ENCODE data around the gene RAB17. TPM values are rescaled to one million over a fixed set of nuclear protein-coding genes. Genes with fewer than 3 reads are reported as not detected.

The RAB17 gene
- total and polyA plus RNA-seq, 2 of the 4 experiments (the other 2 are of a cell fraction): 0.41 TPM; not detected in 1

DNA sequence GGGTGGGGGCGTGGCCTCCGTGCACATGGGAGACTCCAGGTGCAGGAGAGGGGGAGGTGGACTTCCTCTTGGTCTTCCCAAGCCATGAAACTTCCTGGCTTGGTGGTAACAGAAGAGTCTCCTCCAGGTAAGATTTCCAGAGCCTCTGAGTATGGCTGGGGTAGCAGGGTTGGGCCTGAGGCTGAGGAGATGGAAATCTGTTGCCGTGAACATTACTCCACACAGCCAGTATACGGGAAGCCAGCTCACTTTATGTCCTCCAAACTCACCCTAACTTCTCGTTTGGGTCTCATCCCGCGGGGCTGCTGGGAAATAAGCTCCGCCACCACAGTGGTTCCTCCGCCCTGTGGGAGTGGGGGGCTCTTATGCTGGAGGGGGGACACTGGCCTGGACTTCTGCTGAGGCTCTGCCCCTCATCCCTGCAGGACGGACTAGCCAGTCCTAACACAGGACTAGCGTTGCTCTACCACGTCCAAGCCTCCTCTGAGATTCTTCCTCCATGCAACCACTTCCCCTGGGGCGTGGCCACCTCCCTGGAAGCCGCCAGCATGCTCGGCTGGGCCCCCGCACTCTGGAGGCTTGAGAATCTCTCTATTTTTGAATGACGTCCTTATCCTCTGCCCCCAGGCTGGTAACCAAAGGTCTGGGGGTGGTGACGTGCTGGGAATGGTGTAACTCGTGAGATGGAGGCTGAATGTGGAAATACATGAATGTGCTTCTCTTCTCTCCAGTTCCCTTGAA lies 777 bp upstream of the RAB17 start:
- no peak for DNase-seq
- H3K79me1 ChIP-seq (ENCODE audit: low read depth in 1 of 2, low read length in 2 of 2): no peaks in the 10 kb centered on the region
- TF ChIP-seq MXI1 (IDR thresholded peaks at IDR 0.05; ENCODE audit: borderline replicate concordance, low read depth, low read length) (no peak), BHLHE40 (IDR thresholded peaks at IDR 0.05; ENCODE audit: low read depth, low read length) (no peak), MAZ (IDR thresholded peaks at IDR 0.05; ENCODE audit: borderline replicate concordance, low read depth, low read length) (no peak), RAD21 (IDR thresholded peaks at IDR 0.05; ENCODE audit: low read length) (no peak), MAFK (IDR thresholded peaks at IDR 0.05; ENCODE audit: low read depth, low read length) (no peak), RFX5 (IDR thresholded peaks at IDR 0.05; ENCODE audit: low read depth, low read length) (no peak), CEBPB (IDR thresholded peaks at IDR 0.05; ENCODE audit: low read depth, low read length) (no peak), POLR2A (IDR thresholded peaks at IDR 0.05; ENCODE audit: low read depth, low read length) (no peak), CHD1 (IDR thresholded peaks at IDR 0.05; ENCODE audit: low read depth, low read length) (no peak), FOS (IDR thresholded peaks at IDR 0.05; ENCODE audit: low read depth, low read length) (no peak), NFE2L2 (IDR thresholded peaks at IDR 0.05; ENCODE audit: low read depth, low read length) (no peak)
- TF ChIP-seq, protein P1, sequence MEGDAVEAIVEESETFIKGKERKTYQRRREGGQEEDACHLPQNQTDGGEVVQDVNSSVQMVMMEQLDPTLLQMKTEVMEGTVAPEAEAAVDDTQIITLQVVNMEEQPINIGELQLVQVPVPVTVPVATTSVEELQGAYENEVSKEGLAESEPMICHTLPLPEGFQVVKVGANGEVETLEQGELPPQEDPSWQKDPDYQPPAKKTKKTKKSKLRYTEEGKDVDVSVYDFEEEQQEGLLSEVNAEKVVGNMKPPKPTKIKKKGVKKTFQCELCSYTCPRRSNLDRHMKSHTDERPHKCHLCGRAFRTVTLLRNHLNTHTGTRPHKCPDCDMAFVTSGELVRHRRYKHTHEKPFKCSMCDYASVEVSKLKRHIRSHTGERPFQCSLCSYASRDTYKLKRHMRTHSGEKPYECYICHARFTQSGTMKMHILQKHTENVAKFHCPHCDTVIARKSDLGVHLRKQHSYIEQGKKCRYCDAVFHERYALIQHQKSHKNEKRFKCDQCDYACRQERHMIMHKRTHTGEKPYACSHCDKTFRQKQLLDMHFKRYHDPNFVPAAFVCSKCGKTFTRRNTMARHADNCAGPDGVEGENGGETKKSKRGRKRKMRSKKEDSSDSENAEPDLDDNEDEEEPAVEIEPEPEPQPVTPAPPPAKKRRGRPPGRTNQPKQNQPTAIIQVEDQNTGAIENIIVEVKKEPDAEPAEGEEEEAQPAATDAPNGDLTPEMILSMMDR (conservative IDR thresholded peaks at IDR 0.05; ENCODE audit: low read depth, low read length): no peak
- TF ChIP-seq, protein P2, sequence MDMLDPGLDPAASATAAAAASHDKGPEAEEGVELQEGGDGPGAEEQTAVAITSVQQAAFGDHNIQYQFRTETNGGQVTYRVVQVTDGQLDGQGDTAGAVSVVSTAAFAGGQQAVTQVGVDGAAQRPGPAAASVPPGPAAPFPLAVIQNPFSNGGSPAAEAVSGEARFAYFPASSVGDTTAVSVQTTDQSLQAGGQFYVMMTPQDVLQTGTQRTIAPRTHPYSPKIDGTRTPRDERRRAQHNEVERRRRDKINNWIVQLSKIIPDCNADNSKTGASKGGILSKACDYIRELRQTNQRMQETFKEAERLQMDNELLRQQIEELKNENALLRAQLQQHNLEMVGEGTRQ (IDR thresholded peaks at IDR 0.05; ENCODE audit: low read depth, low read length): no peak
- TF ChIP-seq, protein P3, sequence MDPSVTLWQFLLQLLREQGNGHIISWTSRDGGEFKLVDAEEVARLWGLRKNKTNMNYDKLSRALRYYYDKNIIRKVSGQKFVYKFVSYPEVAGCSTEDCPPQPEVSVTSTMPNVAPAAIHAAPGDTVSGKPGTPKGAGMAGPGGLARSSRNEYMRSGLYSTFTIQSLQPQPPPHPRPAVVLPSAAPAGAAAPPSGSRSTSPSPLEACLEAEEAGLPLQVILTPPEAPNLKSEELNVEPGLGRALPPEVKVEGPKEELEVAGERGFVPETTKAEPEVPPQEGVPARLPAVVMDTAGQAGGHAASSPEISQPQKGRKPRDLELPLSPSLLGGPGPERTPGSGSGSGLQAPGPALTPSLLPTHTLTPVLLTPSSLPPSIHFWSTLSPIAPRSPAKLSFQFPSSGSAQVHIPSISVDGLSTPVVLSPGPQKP (IDR thresholded peaks at IDR 0.05; ENCODE audit: borderline replicate concordance, low read depth, low read length): no peak
- no peak overlapping the region for H3K4me2 ChIP-seq (ENCODE audit: low read depth, low read length)
- H3K4me1 ChIP-seq (ENCODE audit: control insufficient read depth, insufficient read depth, low read length): peaks cover 6% of the 10 kb centered on the region
- no peak overlapping the region for H4K8ac ChIP-seq (ENCODE audit: low read depth in 2 of 2, low read length in 2 of 2)
- no peak overlapping the region for H3K14ac ChIP-seq (replicated peaks; ENCODE audit: low read depth, low read length)
- H2BK15ac ChIP-seq (ENCODE audit: low read depth, low read length): no peak overlapping the region
- ChIA-PET POLR2A (ENCODE audit: unreplicated experiment) (no interaction called here), CTCF (interaction anchor here (1.5 kb wide), 1 partner anchor 154 kb away, joined by 7 read pairs; no protein-coding TSS in a partner anchor)
- H3K36me3 ChIP-seq (ENCODE audit: control insufficient read depth, insufficient read depth, low read length): no peaks in the 10 kb centered on the region
- H2BK5ac ChIP-seq (ENCODE audit: low read depth, low read length, poor library complexity, severe bottlenecking): no peak overlapping the region
- H2BK120ac ChIP-seq (ENCODE audit: low read depth, low read length): no peak overlapping the region
- no peaks in the 10 kb centered on the region for H4K20me1 ChIP-seq (ENCODE audit: insufficient read depth, low read length)
- no peaks in the 10 kb centered on the region for H3K27me3 ChIP-seq (ENCODE audit: control insufficient read depth, insufficient read depth, low read length)
- in situ Hi-C loops (cut with MboI; ENCODE audit: low sequenced_read_pairs): loop anchor here (5.0 kb wide), 1 partner anchor 151 kb away; no protein-coding TSS in a partner anchor
- H3K4me3 ChIP-seq (ENCODE audit: insufficient read depth, low read depth, low read length): no peak overlapping the region
- no peaks in the 10 kb centered on the region for H3K9me1 ChIP-seq (ENCODE audit: insufficient read depth, low read length)
- H3K4ac ChIP-seq (ENCODE audit: low read depth, low read length): no peak overlapping the region
- no peak overlapping the region for H2BK20ac ChIP-seq (ENCODE audit: low read depth, low read length)
- BruUV-seq (replicated peaks): no TSS peak
- H3K27ac ChIP-seq (ENCODE audit: insufficient read depth, low read length): no peak overlapping the region
- H2AFZ ChIP-seq (replicated peaks; ENCODE audit: low read length, poor library complexity): no peak overlapping the region
- no peak overlapping the region for H3K23ac ChIP-seq (ENCODE audit: low read depth, low read length)
- H2AK5ac ChIP-seq (ENCODE audit: low read depth, low read length): no peak overlapping the region
- intact Hi-C loops (cut with micrococcal nuclease): no loop called here
- 62% methylated on average over 6 of the region's 19 CpGs; no CpG with 5 or more reads in 1 of the 2 experiments for WGBS, 2 experiments (ENCODE audit: extremely low coverage in 2 of 2, insufficient read length in 1 of 2)
- no peak overlapping the region for H4K91ac ChIP-seq (ENCODE audit: insufficient read depth, low read depth, low read length)
- dilution Hi-C loops (cut with HindIII; ENCODE audit: low sequenced_read_pairs, unreplicated experiment): no loop called here
- peak overlapping the region; percentile 20 for H2AK9ac ChIP-seq (replicated peaks; ENCODE audit: low read depth, low read length, poor library complexity)
- no peak overlapping the region for H4K5ac ChIP-seq (ENCODE audit: low read depth, low read length)
- no peak for ATAC-seq (ENCODE audit: low read depth)
- no peak overlapping the region for H3K18ac ChIP-seq (ENCODE audit: low read depth, low read length)
- H3K9me3 ChIP-seq (ENCODE audit: control insufficient read depth, insufficient read depth, low read length): peaks cover 3% of the 10 kb centered on the region; the same call in 1 of the 2 replicates
- no peak overlapping the region for H3K9ac ChIP-seq (ENCODE audit: low read depth, low read length)
- no peak overlapping the region for H3K56ac ChIP-seq (ENCODE audit: extremely low read depth, insufficient read depth, low read length)

All from IMR-90 (cell line).